ENCODE measurements around the gene HNRNPAB. TPM values are rescaled to one million over a fixed set of nuclear protein-coding genes. Genes with fewer than 3 reads are reported as not detected.
"Not testable (repeated sequence)": the region's sequence is repeated elsewhere in the genome, so short reads cannot be mapped to it uniquely, and the experiment has no call there.

Gene HNRNPAB
- total RNA-seq, 2 experiments from 2014 or later = 268 to 391 TPM

- DNase-seq (no peak), ATAC-seq (no peak)
- CTCF ChIA-PET = interaction anchor here (0.8 to 3.8 kb wide), 4 partner anchors 8 to 17 kb away, joined by 3 to 22 read pairs (median 8); no protein-coding TSS in a partner anchor
- Mint-ChIP-seq H3K36me3 (peaks cover 1% of the 10 kb centered on the region), H3K4me3 (peak overlapping the region; percentile 22), H3K27ac (peak overlapping the region; percentile 85), H3K4me1 (peaks cover 40% of the 10 kb centered on the region), H3K27me3 (no peaks in the 10 kb centered on the region), H3K9me3 (ENCODE audit: low read depth) (no peaks in the 10 kb centered on the region)
Measured at GRCh38 chr5:178248750-178249149, 44.4 kb downstream of the HNRNPAB start.

- peak overlapping the region; percentile 36 for H3K4me3 Mint-ChIP-seq
Measured at GRCh38 chr5:178249191-178249989, 45.1 kb downstream of the HNRNPAB start.

GRCh38 chr5:178250263-178250662 is 45.9 kb downstream of the HNRNPAB start:
- Mint-ChIP-seq H3K36me3 (peaks cover 1% of the 10 kb centered on the region), H3K27me3 (no peaks in the 10 kb centered on the region), H3K4me3 (no peak overlapping the region), H3K4me1 (peaks cover 38% of the 10 kb centered on the region), H3K9me3 (ENCODE audit: low read depth) (no peaks in the 10 kb centered on the region), H3K27ac (peak overlapping the region; percentile 85)
- no peak for ATAC-seq
- CTCF ChIA-PET = interaction anchor here (0.8 to 3.8 kb wide), 4 partner anchors 9 to 16 kb away, joined by 3 to 25 read pairs (median 12); no protein-coding TSS in a partner anchor
- DNase-seq = no peak

More at GRCh38 chr5:178249191-178249989, 45.1 kb downstream of the HNRNPAB start:
- DNase-seq (peak; percentile 83), ATAC-seq (peak; percentile 77)
- H3K27ac Mint-ChIP-seq = peak overlapping the region; percentile 85
- H3K4me1 Mint-ChIP-seq = peaks cover 38% of the 10 kb centered on the region
- CTCF ChIA-PET = interaction anchor here (0.8 to 3.8 kb wide), 4 partner anchors 9 to 18 kb away, joined by 3 to 22 read pairs (median 8); no protein-coding TSS in a partner anchor
- H3K36me3 Mint-ChIP-seq = peaks cover 1% of the 10 kb centered on the region
- no peaks in the 10 kb centered on the region for H3K9me3 Mint-ChIP-seq (ENCODE audit: low read depth)
- no peaks in the 10 kb centered on the region for H3K27me3 Mint-ChIP-seq

- Mint-ChIP-seq H3K4me3 (no peak overlapping the region), H3K4me1 (peaks cover 35% of the 10 kb centered on the region), H3K36me3 (peaks cover 1% of the 10 kb centered on the region), H3K27me3 (no peaks in the 10 kb centered on the region), H3K9me3 (ENCODE audit: low read depth) (no peaks in the 10 kb centered on the region), H3K27ac (no peak overlapping the region)
- CTCF ChIA-PET = interaction anchor here (1.8 to 3.4 kb wide), 3 partner anchors 15 to 27 kb away, joined by 7 to 25 read pairs (median 14); no protein-coding TSS in a partner anchor
- no peak for ATAC-seq
- DNase-seq = no peak
Measured at GRCh38 chr5:178252258-178252657, 47.9 kb downstream of the HNRNPAB start.

- not testable (repeated sequence) for H3K9me3 Mint-ChIP-seq (ENCODE audit: low read depth); H3K4me3 Mint-ChIP-seq; H3K36me3 Mint-ChIP-seq; H3K27ac Mint-ChIP-seq; ATAC-seq; H3K27me3 Mint-ChIP-seq; DNase-seq
- CTCF ChIA-PET = interaction anchor here (1.2 kb wide), 1 partner anchor 21 kb away, joined by 4 read pairs; the partner anchor contains the start of gene PHYKPL
- peaks cover 25% of the 10 kb centered on the region for H3K4me1 Mint-ChIP-seq
Measured at GRCh38 chr5:178253632-178254031, 49.3 kb downstream of the HNRNPAB start.

DNA sequence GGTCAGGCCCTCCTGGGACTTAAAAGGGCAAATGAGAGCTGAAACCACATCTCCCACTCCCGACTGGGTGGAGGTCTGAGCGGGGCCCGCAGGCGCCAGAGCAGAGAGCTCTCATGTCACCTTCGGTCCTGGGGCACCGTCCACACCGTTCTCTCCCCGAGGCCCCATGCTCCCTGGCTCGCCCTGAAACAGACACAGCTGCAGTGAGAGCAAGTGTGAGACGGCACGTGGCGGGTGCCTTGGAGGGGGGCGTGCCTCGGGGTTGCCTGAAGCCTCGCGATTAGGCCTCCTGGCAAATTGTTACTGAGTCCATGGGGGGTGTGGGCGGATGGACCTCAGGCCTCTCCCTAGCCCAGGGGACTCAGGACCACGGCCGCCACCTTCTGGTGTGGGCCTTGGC is 52.4 kb downstream of the HNRNPAB start:
- Mint-ChIP-seq H3K27me3 (no peaks in the 10 kb centered on the region), H3K4me1 (peaks cover 13% of the 10 kb centered on the region), H3K27ac (no peak overlapping the region), H3K36me3 (no peaks in the 10 kb centered on the region), H3K9me3 (ENCODE audit: low read depth) (no peaks in the 10 kb centered on the region), H3K4me3 (no peak overlapping the region)
- CTCF ChIA-PET = no interaction called here
- ATAC-seq = no peak
- no peak for DNase-seq

DNA sequence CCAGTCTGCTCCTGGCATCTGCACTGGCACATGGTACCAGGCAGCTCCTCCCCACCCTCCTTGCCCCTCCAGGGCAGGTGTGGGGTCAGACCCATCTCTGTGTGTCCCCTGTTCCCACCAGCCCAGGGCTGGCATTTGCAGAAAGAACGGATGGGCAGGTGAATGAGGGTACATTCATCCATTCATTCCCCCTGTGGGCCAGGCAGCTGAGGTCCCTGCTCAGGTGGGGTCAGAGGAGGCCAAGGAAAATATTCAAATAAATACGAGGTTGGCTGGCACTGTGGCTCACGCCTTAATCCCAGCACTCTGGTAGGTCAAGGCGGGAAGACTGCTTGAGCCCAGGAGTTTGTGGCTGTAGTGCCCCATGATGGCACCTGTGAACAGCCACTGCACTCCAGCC is 53.3 kb downstream of the HNRNPAB start:
- no peaks in the 10 kb centered on the region for H3K27me3 Mint-ChIP-seq
- H3K27ac Mint-ChIP-seq = no peak overlapping the region
- no peaks in the 10 kb centered on the region for H3K9me3 Mint-ChIP-seq (ENCODE audit: low read depth)
- H3K36me3 Mint-ChIP-seq = no peaks in the 10 kb centered on the region
- H3K4me1 Mint-ChIP-seq = peaks cover 11% of the 10 kb centered on the region
- ATAC-seq (no peak), DNase-seq (no peak)
- no peak overlapping the region for H3K4me3 Mint-ChIP-seq
- CTCF ChIA-PET = no interaction called here

DNA sequence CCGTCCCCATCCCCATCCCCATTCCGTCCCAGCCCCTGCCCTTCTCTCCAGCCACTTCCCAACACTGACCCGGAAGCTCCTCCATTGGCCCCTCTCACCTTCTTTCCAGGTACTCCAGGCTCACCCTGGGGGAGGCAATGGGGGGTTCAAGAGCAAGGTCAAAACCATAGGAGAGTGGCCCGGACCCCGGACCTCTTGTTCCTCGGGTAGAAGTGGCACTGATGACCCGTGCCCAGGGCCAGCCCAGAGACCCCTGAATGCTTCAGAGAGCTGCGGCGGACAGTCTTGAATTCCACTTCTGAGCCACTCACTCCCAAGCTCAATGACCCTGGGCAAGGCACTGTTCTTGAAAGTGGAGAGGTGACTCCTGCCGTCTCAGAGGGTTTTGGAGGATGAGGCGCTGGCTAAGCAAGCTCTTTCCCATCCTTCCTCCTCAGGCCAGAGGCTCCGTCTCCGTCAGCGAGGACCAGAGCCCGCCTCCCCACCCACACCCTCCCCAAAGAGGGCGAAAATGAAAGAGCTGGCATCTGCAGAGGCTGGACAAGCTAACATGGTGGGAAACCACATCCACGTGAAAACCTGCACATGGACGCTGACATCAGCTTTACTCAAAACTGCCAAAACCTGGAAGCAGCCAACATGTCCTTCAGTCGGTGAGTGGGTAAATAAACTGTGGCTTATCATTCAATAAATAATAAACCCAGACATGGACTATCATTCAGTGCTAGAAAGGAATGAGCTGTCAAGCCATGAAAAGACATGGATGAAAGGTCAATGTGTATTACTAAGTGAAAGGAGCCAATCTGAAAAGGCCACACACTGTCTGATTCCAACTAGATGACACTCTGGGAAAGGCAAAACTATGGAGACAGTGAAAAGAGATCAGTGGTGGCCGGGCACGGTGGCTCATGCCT is 55.5 kb downstream of the HNRNPAB start:
- Mint-ChIP-seq H3K36me3 (no peaks in the 10 kb centered on the region), H3K4me1 (peaks cover 11% of the 10 kb centered on the region), H3K4me3 (no peak overlapping the region), H3K27ac (peak overlapping the region; percentile 35), H3K9me3 (ENCODE audit: low read depth) (no peaks in the 10 kb centered on the region), H3K27me3 (no peaks in the 10 kb centered on the region)
- no peak for DNase-seq
- no peak for ATAC-seq
- CTCF ChIA-PET = interaction anchor here (1.3 to 1.9 kb wide), 3 partner anchors 19 to 25 kb away, joined by 4 to 9 read pairs (median 7); no protein-coding TSS in a partner anchor

Other genes starting within 250 kb of the HNRNPAB start
- not detected for gene PROP1, start 208.3 kb upstream of the HNRNPAB start, total RNA-seq
- gene N4BP3, start 91.0 kb upstream of the HNRNPAB start, total RNA-seq = 1 to 10 TPM in 1 of 2 experiments, under 1 TPM in 1; 0.99 to 1.1 TPM
- gene RMND5B, start 73.5 kb upstream of the HNRNPAB start, total RNA-seq = 1 to 10 TPM; 3.7 to 5.6 TPM
- 100 to 1,000 TPM; 144 to 168 TPM for gene NHP2, start 50.6 kb upstream of the HNRNPAB start, total RNA-seq
- gene GMCL2, start 17.2 kb upstream of the HNRNPAB start, total RNA-seq = not detected
- 100 to 1,000 TPM; 117 to 120 TPM for gene PHYKPL, start 28.3 kb downstream of the HNRNPAB start, total RNA-seq